Liver (tissue), 9 donors: Measurements from ENCODE around the gene AEBP2. TPM values are rescaled to one million over a fixed set of nuclear protein-coding genes. Genes with fewer than 3 reads are reported as not detected.

Experiments
- DNase-seq: peaks from one replicate; pipeline ENCODE4 v3.0.0-alpha.2; 2017; ENCODE audit warnings: low spot score
- H3K27ac ChIP-seq, 2 donors: one replicate each; pipeline ENCODE4 v1.7.0; 2013; ENCODE audit warnings: inconsistent platforms in 2 of 2, low read length in 2 of 2, control low read depth in 1 of 2, low read depth in 1 of 2, mild to moderate bottlenecking in 1 of 2
- H3K27me3 ChIP-seq, 4 donors: one replicate each; pipeline versions ENCODE4 v1.6.1 to v1.7.0; 2013; ENCODE audit warnings: low read length in 3 of 4, inconsistent platforms in 1 of 4, mild to moderate bottlenecking in 1 of 4, moderate library complexity in 1 of 4; ENCODE audit not compliant: control insufficient read depth in 4 of 4, insufficient read depth in 4 of 4
- H3K36me3 ChIP-seq, 4 donors: one replicate each; pipeline versions ENCODE4 v1.6.1 to v1.7.0; 2013; ENCODE audit warnings: low read length in 3 of 4, mild to moderate bottlenecking in 3 of 4, low read depth in 1 of 4, moderate library complexity in 1 of 4; ENCODE audit not compliant: control insufficient read depth in 4 of 4, insufficient read depth in 3 of 4
- H3K4me1 ChIP-seq, 4 donors: one replicate each; pipeline versions ENCODE4 v1.6.1 to v1.7.0; 2013; ENCODE audit warnings: low read length in 3 of 4, mild to moderate bottlenecking in 3 of 4, moderate library complexity in 1 of 4; ENCODE audit not compliant: control insufficient read depth in 4 of 4, insufficient read depth in 4 of 4
- H3K4me3 ChIP-seq, 3 donors: one replicate each; pipeline versions ENCODE4 v1.6.1 to v1.7.0; 2013; ENCODE audit warnings: low read length in 3 of 3, control low read depth in 1 of 3, low read depth in 1 of 3, mild to moderate bottlenecking in 1 of 3
- H3K9ac ChIP-seq, 2 donors: one replicate each; pipeline ENCODE4 v1.7.0; 2013; ENCODE audit warnings: low read length in 2 of 2, mild to moderate bottlenecking in 2 of 2, moderate library complexity in 2 of 2, control low read depth in 1 of 2, low read depth in 1 of 2
- H3K9me3 ChIP-seq, 4 donors: one replicate each; pipeline versions ENCODE4 v1.6.1 to v1.7.0; 2013; ENCODE audit warnings: low read length in 3 of 4; ENCODE audit not compliant: control insufficient read depth in 4 of 4
- EGR1 ChIP-seq, 2 donors: IDR thresholded peaks; 2 replicates each; pipeline ENCODE4 v1.6.1; 2016 to 2018; ENCODE audit warnings: antibody characterized with exemption in 2 of 2, low read depth in 2 of 2
- FOXA1 ChIP-seq: IDR thresholded peaks from 2 replicates; pipeline ENCODE4 v1.6.1; 2016; ENCODE audit warnings: antibody characterized with exemption
- FOXA2 ChIP-seq: IDR thresholded peaks from 2 replicates; pipeline ENCODE4 v1.6.1; 2016; ENCODE audit warnings: antibody characterized with exemption
- GABPA ChIP-seq, 2 donors: IDR thresholded peaks in 1 of 2; conservative IDR thresholded peaks in 1 of 2; 2 replicates each; pipeline ENCODE4 v1.6.1; 2016; ENCODE audit warnings: antibody characterized with exemption in 2 of 2, mild to moderate bottlenecking in 1 of 2, moderate library complexity in 1 of 2
- HNF4A ChIP-seq, 2 donors: conservative IDR thresholded peaks; 2 replicates each; pipeline ENCODE4 v1.6.1; 2016; ENCODE audit warnings: antibody characterized with exemption in 2 of 2, mild to moderate bottlenecking in 2 of 2
- HNF4G ChIP-seq: IDR thresholded peaks from 2 replicates; pipeline ENCODE4 v1.6.1; 2016; ENCODE audit warnings: antibody characterized with exemption
- JUND ChIP-seq, 2 donors: IDR thresholded peaks; 2 replicates each; pipeline ENCODE4 v1.6.1; 2016; ENCODE audit warnings: antibody characterized with exemption in 2 of 2
- NR2F2 ChIP-seq: IDR thresholded peaks from 2 replicates; pipeline ENCODE4 v1.6.1; 2016; ENCODE audit warnings: antibody characterized with exemption
- RAD21 ChIP-seq, 2 donors: IDR thresholded peaks; 2 replicates each; pipeline ENCODE4 v1.6.1; 2016; ENCODE audit warnings: antibody characterized with exemption in 2 of 2, mild to moderate bottlenecking in 2 of 2
- REST ChIP-seq: IDR thresholded peaks from 2 replicates; pipeline ENCODE4 v1.6.1; 2016; ENCODE audit warnings: antibody characterized with exemption, mild to moderate bottlenecking
- RXRA ChIP-seq, 2 donors: IDR thresholded peaks; 2 replicates each; pipeline ENCODE4 v1.6.1; 2017 to 2018; ENCODE audit warnings: antibody characterized with exemption in 2 of 2, mild to moderate bottlenecking in 1 of 2
- SP1 ChIP-seq: IDR thresholded peaks from 2 replicates; pipeline ENCODE4 v1.6.1; 2018; ENCODE audit warnings: antibody characterized with exemption, mild to moderate bottlenecking
- TAF1 ChIP-seq: conservative IDR thresholded peaks from 2 replicates; pipeline ENCODE4 v1.6.1; 2016; ENCODE audit warnings: antibody characterized with exemption, mild to moderate bottlenecking
- YY1 ChIP-seq: IDR thresholded peaks from 2 replicates; pipeline ENCODE4 v1.6.1; 2016; ENCODE audit warnings: antibody characterized with exemption, mild to moderate bottlenecking
- ZBTB33 ChIP-seq: IDR thresholded peaks from 2 replicates; pipeline ENCODE4 v1.6.1; 2016; ENCODE audit warnings: antibody characterized with exemption
- WGBS: extraction: QIAGEN DNeasy Blood & Tissue Kit; methylation state at CpG from one replicate; pipeline ENCODE4 v1.1.7; 2013; 5-methylcytosine and 5-hydroxymethylcytosine counted together
- polyA plus RNA-seq, 2 donors: library from polyadenylated mRNA; stranded (reverse) in 1 of 2; unstranded in 1 of 2; fragments of 200-250 nt in 1 of 2; fragments of >200 nt in 1 of 2; fragmentation: Nextera tagmentation in 1 of 2; extraction: Ambion mirVana in 1 of 2; gene quantifications; one replicate each; pipeline versions ENCODE4 v1.2.1 to v1.2.3, GENCODE V29; 2013 to 2015
- total RNA-seq, 2 donors: library from RNA; depleted of rRNA; stranded (reverse); fragments of >200 nt; gene quantifications; one replicate each; pipeline ENCODE4 v1.2.3, GENCODE V29; 2014
- TF ChIP-seq, protein P1 (sequence below): fragments of 150-350 bp; IDR thresholded peaks from 2 replicates; pipeline ENCODE4 v1.5.1; 2017; ENCODE audit warnings: improper control_type of control experiment, low read depth, low read length; ENCODE audit not compliant: missing input control
- TF ChIP-seq, protein P2 (sequence below): IDR thresholded peaks from 2 replicates; pipeline ENCODE4 v1.6.1; 2016; ENCODE audit warnings: antibody characterized with exemption
- TF ChIP-seq, protein P3 (sequence below): IDR thresholded peaks from 2 replicates; pipeline ENCODE4 v1.6.1; 2016; ENCODE audit warnings: antibody characterized with exemption
- donor health status: healthy.
- donor health status: healthy.
- donor health status: healthy.
- donor health status: healthy.
- donor health status: healthy.

The AEBP2 gene
- total and polyA plus RNA-seq, 4 donors: 4.6 to 18.8 (median 8.9) TPM

- H3K36me3 ChIP-seq: peaks cover 0 to 7% (median 5%) of the 10 kb centered on the region in 4 donors
- 86% methylated on average over 1 of the region's 1 CpG for WGBS
- H3K27me3 ChIP-seq: no peaks in the 10 kb centered on the region
- no peaks in the 10 kb centered on the region for H3K9me3 ChIP-seq
- no peak for TF ChIP-seq SP1
- TF ChIP-seq JUND (IDR thresholded peaks at IDR 0.05): no peak
- TF ChIP-seq GABPA (IDR thresholded peaks at IDR 0.05 in 1 of 2, conservative IDR thresholded peaks at IDR 0.05 in 1 of 2): no peak
- no peak for TF ChIP-seq EGR1 (IDR thresholded peaks at IDR 0.05; ENCODE audit: low read depth in 2 of 2)
- TF ChIP-seq FOXA1: no peak
- no peak for TF ChIP-seq RXRA (IDR thresholded peaks at IDR 0.05)
- no peak for TF ChIP-seq YY1
- TF ChIP-seq NR2F2: no peak
- TF ChIP-seq REST: no peak
- TF ChIP-seq, protein P1, sequence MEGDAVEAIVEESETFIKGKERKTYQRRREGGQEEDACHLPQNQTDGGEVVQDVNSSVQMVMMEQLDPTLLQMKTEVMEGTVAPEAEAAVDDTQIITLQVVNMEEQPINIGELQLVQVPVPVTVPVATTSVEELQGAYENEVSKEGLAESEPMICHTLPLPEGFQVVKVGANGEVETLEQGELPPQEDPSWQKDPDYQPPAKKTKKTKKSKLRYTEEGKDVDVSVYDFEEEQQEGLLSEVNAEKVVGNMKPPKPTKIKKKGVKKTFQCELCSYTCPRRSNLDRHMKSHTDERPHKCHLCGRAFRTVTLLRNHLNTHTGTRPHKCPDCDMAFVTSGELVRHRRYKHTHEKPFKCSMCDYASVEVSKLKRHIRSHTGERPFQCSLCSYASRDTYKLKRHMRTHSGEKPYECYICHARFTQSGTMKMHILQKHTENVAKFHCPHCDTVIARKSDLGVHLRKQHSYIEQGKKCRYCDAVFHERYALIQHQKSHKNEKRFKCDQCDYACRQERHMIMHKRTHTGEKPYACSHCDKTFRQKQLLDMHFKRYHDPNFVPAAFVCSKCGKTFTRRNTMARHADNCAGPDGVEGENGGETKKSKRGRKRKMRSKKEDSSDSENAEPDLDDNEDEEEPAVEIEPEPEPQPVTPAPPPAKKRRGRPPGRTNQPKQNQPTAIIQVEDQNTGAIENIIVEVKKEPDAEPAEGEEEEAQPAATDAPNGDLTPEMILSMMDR: no peak
- TF ChIP-seq, protein P2, sequence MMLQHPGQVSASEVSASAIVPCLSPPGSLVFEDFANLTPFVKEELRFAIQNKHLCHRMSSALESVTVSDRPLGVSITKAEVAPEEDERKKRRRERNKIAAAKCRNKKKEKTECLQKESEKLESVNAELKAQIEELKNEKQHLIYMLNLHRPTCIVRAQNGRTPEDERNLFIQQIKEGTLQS: no peak
- no peak for TF ChIP-seq HNF4A (conservative IDR thresholded peaks at IDR 0.05)
- no peak for TF ChIP-seq FOXA2
- TF ChIP-seq, protein P3, sequence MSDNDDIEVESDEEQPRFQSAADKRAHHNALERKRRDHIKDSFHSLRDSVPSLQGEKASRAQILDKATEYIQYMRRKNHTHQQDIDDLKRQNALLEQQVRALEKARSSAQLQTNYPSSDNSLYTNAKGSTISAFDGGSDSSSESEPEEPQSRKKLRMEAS: no peak
- no peak for TF ChIP-seq ZBTB33
- no peak for TF ChIP-seq RAD21 (IDR thresholded peaks at IDR 0.05)
- TF ChIP-seq HNF4G: no peak
- TF ChIP-seq TAF1: no peak
- DNase-seq: no peak
- H3K27ac ChIP-seq: no peak overlapping the region
- no peak overlapping the region for H3K9ac ChIP-seq
- H3K4me3 ChIP-seq: no peak overlapping the region
- H3K4me1 ChIP-seq: peaks cover 0 to 3% (median 0%) of the 10 kb centered on the region in 4 donors
These were observed 78.3 kb downstream of the AEBP2 start for GRCh38 chr12:19517583-19517982.
